Stimulated activated CD4-positive, alpha-beta T cell treated with anti-CD3 and anti-CD28 coated beads, Interleukin-15, amount 100 ng/mL, for 24 hours (primary cell): Measurements from ENCODE around the gene SLC29A3.
"Not testable (repeated sequence)": the region's sequence is repeated elsewhere in the genome, so short reads cannot be mapped to it uniquely, and the experiment has no call there.

ENCODE experiments used
- DNase-seq: peaks from one replicate; pipeline ENCODE4 v3.0.0-alpha.2; 2020

Gene SLC29A3

DNA sequence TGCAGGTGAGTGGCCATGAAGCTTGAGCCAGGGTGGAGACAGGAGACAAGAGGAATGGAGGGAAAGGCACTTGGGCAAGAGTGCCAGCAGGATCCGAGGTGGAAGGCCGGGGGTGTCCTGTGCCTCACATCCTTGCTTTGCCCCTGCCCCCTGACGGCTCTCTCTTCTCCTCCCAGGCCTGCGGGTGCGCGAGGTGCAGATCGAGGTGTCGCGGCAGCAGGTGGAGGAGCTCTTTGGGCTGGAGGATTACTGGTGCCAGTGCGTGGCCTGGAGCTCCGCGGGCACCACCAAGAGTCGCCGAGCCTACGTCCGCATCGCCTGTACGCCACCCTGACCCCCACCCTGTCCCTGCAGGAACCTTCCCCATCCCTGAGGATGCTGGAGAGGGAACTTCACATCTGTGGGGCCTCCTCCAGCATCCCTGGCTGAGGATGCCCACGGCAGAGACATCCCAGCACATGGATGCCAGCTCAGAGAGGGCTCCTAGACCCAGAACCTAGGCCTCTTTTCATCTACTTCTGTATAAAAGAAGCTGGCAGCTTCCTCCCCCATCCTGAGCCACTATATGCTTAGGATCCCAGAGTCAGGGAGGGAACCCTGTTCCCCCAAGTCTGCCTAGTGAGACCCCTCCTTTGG, 34.4 kb upstream of the SLC29A3 start:
- DNase-seq = no peak

GRCh38 chr10:71285180-71285545, 33.9 kb upstream of the SLC29A3 start:
- DNase-seq = peak; percentile 58

- DNase-seq = no peak
Measured at GRCh38 chr10:71285986-71286385, 33.1 kb upstream of the SLC29A3 start.

DNA sequence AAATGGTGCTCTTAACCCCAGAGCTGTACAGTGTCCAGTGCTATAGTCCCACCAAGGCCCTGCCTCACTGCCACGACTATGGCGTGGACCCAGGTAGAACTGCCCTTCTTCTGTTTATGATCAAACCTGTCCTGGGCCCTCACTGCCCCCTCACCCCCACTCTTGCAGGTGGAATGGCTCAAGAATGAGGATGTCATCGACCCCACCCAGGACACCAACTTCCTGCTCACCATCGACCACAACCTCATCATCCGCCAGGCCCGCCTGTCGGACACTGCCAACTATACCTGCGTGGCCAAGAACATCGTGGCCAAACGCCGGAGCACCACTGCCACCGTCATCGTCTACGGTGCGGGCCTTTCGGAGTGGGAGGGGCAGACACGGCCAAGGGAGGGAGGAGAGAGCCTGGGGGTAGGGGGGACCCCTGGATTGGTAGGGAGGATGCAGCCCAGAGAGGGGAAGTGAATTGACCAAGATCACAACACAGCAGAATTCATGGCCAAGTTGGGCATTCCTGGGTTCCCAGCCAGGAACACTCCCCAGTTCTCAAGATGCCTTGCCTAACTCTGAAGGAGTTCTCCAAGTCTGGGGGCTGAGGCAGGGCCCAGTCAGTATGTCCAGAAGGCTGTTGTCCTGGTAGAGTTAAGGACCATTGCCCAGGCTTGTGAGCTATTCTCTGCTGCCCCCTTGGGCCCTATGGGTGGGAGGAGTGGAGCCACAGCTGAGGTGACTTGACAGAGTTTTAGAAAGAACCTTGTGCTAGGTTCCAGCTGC, 32.4 kb upstream of the SLC29A3 start:
- DNase-seq = no peak

DNA sequence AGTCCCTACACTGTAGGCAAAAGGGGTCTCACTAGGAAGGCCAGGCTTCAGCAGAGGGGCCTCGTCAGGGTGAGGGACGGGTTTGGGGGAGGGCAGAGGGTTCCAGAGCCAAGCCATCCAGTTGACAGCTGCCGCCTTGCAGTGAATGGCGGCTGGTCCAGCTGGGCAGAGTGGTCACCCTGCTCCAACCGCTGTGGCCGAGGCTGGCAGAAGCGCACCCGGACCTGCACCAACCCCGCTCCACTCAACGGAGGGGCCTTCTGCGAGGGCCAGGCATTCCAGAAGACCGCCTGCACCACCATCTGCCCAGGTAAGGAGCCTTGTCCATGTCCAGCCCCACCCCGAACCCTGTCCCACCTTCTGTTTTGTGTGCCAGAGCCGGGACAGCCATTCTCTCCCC, 31.6 kb upstream of the SLC29A3 start:
- no peak for DNase-seq

GRCh38 chr10:71288461-71288860, 30.6 kb upstream of the SLC29A3 start:
- DNase-seq = no peak

DNA sequence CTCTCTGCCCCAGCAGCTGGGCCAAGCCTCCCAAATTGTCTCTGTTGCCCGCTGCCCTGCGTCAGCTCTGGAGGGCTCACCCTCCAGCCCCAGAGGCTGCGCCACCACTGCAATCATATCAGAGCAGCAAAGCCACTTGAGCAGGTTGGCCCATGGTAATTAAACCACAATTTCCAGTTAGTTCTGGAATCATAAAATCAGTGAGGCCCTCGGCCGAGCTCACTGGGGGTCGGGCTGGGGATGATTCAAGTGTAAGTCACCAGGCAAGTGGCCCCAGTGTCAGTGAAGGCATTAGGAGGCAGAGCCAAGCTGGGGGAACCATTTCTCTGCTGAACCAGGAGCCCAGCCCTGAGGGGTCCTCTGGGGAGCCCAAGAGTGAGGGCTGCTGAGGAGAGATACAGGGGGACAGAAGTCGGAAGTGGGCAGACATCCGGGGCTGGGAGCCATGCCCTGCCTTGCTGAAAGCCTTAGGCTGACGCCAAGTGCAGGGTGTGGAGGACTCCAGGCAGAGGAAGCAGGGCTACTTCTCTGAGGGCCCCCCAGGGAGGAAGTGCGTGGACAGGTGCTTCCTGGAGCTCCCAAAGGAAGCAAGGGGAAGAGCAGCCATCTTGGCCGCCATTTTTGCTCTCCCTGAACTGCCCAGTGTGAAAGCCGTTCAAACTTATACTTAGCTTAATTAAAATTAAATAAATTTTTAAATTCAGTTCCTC, 29.5 kb upstream of the SLC29A3 start:
- DNase-seq = no peak

DNA sequence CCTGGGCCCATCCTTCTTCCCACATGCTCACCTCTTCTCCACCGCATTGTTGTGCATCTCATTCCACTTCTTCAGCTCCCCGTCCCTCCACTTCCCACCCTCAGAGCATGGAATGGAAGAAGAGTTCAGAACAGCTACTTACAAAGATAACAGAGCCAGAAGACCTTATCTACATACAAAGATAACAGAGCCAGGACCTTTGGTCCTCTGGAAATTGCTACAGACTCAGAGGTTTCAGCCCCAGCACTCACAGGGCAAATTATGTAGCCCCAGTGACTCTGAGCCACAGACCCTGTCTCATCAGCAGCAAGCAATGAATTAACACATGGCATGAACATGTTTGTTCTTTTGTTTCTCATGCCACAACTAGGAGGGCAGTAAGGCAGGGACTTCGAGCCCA, 28.7 kb upstream of the SLC29A3 start:
- no peak for DNase-seq

DNA sequence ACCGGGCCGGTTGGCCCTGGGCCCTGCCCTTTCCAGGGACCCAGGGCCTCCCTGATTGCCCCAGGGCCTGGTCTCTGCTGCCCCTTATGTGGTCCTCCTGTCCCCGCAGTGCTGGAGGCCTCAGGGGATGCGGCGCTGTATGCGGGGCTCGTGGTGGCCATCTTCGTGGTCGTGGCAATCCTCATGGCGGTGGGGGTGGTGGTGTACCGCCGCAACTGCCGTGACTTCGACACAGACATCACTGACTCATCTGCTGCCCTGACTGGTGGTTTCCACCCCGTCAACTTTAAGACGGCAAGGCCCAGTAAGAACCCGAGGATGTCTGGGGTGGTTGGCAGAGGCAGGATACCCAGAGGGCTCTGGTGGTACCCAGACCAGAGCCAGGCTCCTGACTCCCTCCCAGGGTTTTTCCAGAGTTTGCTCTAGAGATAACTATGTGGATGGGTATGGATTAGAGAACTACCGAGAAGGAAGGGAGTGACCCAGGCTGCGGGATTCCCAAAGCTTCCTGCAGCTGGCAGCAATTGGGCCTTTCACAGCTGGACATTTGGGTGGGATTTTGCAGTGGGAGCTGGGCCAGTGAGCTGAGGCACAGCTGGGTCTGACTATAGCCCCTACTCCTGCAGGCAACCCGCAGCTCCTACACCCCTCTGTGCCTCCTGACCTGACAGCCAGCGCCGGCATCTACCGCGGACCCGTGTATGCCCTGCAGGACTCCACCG, 28.1 kb upstream of the SLC29A3 start:
- DNase-seq = no peak

- DNase-seq = no peak
Measured at GRCh38 chr10:71291528-71291900, 27.5 kb upstream of the SLC29A3 start.

GRCh38 chr10:71292624-71293445, 26.2 kb upstream of the SLC29A3 start:
- DNase-seq = no peak

DNA sequence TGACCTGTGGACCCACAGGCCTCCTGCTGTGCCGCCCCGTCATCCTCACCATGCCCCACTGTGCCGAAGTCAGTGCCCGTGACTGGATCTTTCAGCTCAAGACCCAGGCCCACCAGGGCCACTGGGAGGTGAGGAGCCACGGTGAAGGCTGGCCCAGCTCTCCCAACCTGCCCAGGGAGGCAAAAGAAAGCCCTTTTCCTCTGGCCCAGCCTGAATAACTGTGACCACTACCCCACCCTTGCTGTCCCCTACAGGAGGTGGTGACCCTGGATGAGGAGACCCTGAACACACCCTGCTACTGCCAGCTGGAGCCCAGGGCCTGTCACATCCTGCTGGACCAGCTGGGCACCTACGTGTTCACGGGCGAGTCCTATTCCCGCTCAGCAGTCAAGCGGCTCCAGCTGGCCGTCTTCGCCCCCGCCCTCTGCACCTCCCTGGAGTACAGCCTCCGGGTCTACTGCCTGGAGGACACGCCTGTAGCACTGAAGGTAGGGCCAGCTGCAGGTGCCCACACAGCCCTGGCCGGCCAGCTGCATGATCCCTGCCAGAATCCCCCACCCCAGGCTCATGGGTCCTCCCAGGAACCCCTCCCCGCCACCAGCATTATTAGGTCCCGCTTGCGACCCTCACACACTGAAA, 25.5 kb upstream of the SLC29A3 start:
- DNase-seq = no peak

DNA sequence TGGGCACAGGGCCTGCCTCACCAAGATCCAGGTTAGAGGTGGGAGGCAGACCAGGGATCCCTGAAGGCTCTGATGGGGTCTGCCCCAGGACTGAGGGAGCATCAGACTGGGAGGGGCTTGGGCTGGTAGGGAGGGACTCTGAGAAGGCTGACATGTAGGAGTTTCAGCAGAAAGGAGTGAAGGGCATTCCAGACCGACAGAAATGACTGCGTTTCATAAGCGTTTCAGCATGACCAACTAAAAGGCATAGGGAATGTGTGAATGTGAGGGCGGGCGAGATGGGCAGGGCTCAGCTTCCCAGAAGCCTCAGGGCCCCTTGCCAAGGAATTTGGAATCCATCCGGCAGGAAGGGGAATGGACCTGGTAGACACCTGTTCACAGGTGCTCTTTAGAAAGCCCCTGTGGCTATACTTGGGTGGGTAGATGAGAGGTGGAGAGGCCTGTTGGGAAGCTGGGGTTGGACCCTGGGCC, 24.9 kb upstream of the SLC29A3 start:
- DNase-seq = no peak

GRCh38 chr10:71294856-71295255, 24.2 kb upstream of the SLC29A3 start:
- no peak for DNase-seq

DNA sequence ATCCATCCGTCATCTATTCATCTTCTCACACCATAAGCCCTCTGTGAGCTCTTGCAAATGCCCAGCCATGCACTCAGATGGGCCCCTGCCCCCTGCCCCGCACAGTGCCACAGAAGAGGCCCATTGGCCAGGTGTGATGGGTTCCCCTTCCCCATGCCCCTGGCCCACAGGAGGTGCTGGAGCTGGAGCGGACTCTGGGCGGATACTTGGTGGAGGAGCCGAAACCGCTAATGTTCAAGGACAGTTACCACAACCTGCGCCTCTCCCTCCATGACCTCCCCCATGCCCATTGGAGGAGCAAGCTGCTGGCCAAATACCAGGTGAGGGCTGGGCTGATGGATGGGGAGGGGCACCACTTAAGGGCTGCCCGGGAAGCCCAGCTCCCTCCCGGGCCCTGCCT, 23.4 kb upstream of the SLC29A3 start:
- DNase-seq = no peak

DNA sequence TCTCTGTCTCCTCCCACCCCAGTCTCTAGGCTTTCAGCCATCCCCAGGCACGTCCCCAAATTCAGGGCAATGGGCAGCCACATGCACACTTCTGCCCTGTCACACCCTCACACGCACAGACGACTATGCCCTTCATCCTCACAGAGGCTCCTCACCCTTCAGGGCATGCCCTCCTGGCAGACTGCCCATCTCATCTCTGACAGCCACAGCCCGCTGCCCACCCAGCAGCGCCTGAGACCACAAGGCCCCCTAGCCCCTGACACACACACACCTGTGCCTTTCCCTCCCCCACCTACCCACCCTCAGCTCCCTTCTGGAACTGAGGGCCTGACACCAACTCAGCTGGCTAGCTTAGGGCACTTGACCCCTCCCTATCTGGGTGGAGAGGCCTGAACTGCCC, 23.0 kb upstream of the SLC29A3 start:
- no peak for DNase-seq

DNA sequence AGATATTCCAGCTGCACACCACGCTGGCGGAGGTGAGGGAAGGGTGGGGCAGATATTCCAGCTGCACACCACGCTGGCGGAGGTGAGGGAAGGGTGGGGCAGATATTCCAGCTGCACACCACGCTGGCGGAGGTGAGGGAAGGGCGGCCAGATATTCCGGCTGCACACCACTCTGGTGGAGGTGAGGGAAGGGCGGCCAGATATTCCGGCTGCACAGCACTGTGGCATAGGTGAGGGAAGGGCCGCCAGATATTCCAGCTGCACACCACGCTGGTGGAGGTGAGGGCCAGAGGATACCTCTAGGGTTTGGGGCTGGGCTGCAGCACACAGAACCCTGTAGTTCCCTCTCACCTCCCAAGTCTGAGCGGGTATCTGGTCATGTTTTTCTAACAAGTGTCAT, 22.2 kb upstream of the SLC29A3 start:
- not testable (repeated sequence) for DNase-seq

GRCh38 chr10:71297343-71297742, 21.7 kb upstream of the SLC29A3 start:
- DNase-seq = no peak

- DNase-seq = no peak
Measured at GRCh38 chr10:71299071-71299785, 19.8 kb upstream of the SLC29A3 start.

GRCh38 chr10:71300555-71301370, 18.3 kb upstream of the SLC29A3 start:
- DNase-seq = no peak
